ENCODE data around the gene EDEM3. TPM values are rescaled to one million over a fixed set of nuclear protein-coding genes. Genes with fewer than 3 reads are reported as not detected.

EDEM3 gene
- total RNA-seq, 3 donors from 2014 or later = 42.3 to 44.5 (median 43.2) TPM

- peak in 1 of 2 donors; percentile 80 for DNase-seq (ENCODE audit: low spot score in 2 of 2)
- intact Hi-C loops (cut with DNase I; ENCODE audit: low total_unique reads) = no loop called here
- no peaks in the 10 kb centered on the region for H3K9me3 ChIP-seq
- no peaks in the 10 kb centered on the region for H3K4me1 ChIP-seq
- no peak overlapping the region for H3K4me3 ChIP-seq
- H3K36me3 ChIP-seq = no peaks in the 10 kb centered on the region
- no peak overlapping the region for H3K27ac ChIP-seq
- no peak for TF ChIP-seq POLR2AphosphoS5 (IDR thresholded peaks at IDR 0.05)
- no peak for TF ChIP-seq POLR2A (IDR thresholded peaks at IDR 0.05)
- no peak for TF ChIP-seq CTCF (IDR thresholded peaks at IDR 0.05)
- H3K27me3 ChIP-seq = no peaks in the 10 kb centered on the region
Measured at GRCh38 chr1:184801503-184801902, 46.8 kb upstream of the EDEM3 start.

DNA sequence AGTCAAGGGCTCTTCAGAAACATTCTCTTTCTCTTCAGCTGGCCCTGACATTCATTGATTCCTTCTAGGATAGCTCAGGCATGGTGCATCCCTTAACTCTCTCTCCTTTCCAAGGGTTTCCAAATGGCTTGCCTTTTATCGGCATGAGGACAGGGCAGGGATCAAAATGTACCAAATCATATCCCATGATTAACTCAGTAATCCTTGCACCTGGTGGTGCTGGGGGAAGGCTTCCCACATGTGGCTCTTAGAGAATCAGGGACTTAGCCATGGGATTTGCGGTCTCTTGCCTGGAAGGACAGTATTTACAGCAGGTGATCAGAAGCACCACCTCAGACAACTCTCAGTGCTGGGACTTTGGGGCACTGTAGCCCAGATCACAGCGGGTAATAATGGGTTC is 46.2 kb upstream of the EDEM3 start:
- TF ChIP-seq POLR2A (IDR thresholded peaks at IDR 0.05) = no peak
- TF ChIP-seq CTCF (IDR thresholded peaks at IDR 0.05) = no peak
- no peak for TF ChIP-seq POLR2AphosphoS5 (IDR thresholded peaks at IDR 0.05)
- H3K27me3 ChIP-seq = no peaks in the 10 kb centered on the region
- no peak overlapping the region for H3K27ac ChIP-seq
- DNase-seq (ENCODE audit: low spot score in 2 of 2) = no peak
- no peaks in the 10 kb centered on the region for H3K4me1 ChIP-seq
- H3K4me3 ChIP-seq = no peak overlapping the region
- H3K36me3 ChIP-seq = no peaks in the 10 kb centered on the region
- H3K9me3 ChIP-seq = no peaks in the 10 kb centered on the region
- intact Hi-C loops (cut with DNase I; ENCODE audit: low total_unique reads) = no loop called here

DNA sequence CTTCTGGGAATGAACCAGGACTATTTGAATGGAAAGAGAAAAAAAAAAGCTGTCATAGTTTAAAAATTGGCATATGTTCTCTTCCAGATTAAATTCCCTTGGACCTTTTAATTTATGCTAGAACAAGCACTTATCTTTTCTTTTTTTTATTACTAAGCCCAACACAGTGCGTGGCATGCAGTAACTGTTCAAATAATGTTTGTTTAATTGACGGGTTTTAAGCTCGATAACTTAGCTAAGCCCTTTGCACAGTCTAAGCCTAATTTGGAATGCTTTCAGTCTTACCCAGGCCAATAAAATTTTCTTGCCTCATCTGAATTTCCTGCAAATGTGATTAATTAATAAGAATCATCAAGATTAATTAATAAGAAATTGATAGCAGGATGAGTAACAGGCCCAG is 39.3 kb upstream of the EDEM3 start:
- DNase-seq (ENCODE audit: low spot score in 2 of 2) = no peak

DNA sequence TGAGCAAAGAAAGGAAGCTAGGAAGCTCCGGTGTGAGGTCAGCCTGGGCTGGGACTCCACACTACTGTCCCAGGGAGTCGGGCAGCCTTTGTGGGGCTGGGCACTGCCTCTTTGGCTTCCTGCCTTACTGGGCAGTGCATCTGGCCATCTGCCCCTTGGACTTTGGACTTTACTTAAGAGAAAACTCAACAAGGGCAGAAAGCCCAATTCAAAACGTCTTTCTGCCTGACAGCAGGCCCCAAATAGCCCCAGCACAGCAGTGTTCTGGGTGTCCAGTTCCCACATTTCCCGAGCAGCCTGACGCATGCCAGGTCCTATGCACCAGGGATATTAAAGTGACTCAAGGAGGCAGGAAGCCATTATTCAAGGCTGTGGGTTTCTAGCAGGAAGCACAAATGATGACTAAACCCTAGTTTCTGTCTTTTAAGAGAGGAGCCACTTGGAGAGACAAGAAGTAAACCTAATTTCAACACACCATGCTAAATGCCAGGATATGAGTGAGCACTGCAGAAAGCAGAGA is 37.9 kb upstream of the EDEM3 start:
- no peak for DNase-seq (ENCODE audit: low spot score in 2 of 2)
- H3K4me3 ChIP-seq = no peak overlapping the region
- H3K9me3 ChIP-seq = no peaks in the 10 kb centered on the region
- H3K27me3 ChIP-seq = no peaks in the 10 kb centered on the region
- intact Hi-C loops (cut with DNase I; ENCODE audit: low total_unique reads) = no loop called here
- H3K27ac ChIP-seq = peak overlapping the region in 1 of 2 donors; percentile 56
- no peak for TF ChIP-seq POLR2A (IDR thresholded peaks at IDR 0.05)
- TF ChIP-seq CTCF (IDR thresholded peaks at IDR 0.05) = no peak
- no peak for TF ChIP-seq POLR2AphosphoS5 (IDR thresholded peaks at IDR 0.05)
- no peaks in the 10 kb centered on the region for H3K36me3 ChIP-seq
- no peaks in the 10 kb centered on the region for H3K4me1 ChIP-seq

More for the DNA sequence above, 39.3 kb upstream of the EDEM3 start:
- intact Hi-C loops (cut with DNase I; ENCODE audit: low total_unique reads) = no loop called here
- no peaks in the 10 kb centered on the region for H3K4me1 ChIP-seq
- H3K36me3 ChIP-seq = no peaks in the 10 kb centered on the region
- TF ChIP-seq POLR2A (IDR thresholded peaks at IDR 0.05) (no peak), CTCF (IDR thresholded peaks at IDR 0.05) (no peak), POLR2AphosphoS5 (IDR thresholded peaks at IDR 0.05) (no peak)
- no peak overlapping the region for H3K27ac ChIP-seq
- H3K9me3 ChIP-seq = no peaks in the 10 kb centered on the region
- no peaks in the 10 kb centered on the region for H3K27me3 ChIP-seq
- no peak overlapping the region for H3K4me3 ChIP-seq

DNA sequence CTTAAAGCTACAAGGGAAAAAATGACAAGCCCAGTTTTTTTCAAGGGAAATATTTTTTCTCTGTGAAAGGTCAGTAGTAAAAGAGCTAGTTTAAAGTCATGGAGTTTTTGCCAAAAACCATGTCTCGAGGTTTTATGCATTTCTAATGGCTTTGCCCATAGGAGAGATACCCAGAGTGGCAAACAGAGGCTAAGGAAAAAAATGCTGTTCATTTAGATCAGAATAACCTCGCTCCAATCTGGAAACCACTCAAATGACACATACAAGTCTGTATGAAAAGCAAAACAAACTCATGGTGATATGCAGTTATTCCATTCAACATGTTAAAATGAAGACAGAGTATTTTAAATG is 36.9 kb upstream of the EDEM3 start:
- no peaks in the 10 kb centered on the region for H3K4me1 ChIP-seq
- no peak for TF ChIP-seq CTCF (IDR thresholded peaks at IDR 0.05)
- TF ChIP-seq POLR2A (IDR thresholded peaks at IDR 0.05) = no peak
- no peak for TF ChIP-seq POLR2AphosphoS5 (IDR thresholded peaks at IDR 0.05)
- intact Hi-C loops (cut with DNase I; ENCODE audit: low total_unique reads) = no loop called here

More for the DNA sequence above, 36.9 kb upstream of the EDEM3 start:
- Histone ChIP-seq H3K9me3 (no peaks in the 10 kb centered on the region), H3K27me3 (no peaks in the 10 kb centered on the region), H3K27ac (no peak overlapping the region), H3K4me3 (no peak overlapping the region), H3K36me3 (no peaks in the 10 kb centered on the region)
- no peak for DNase-seq (ENCODE audit: low spot score in 2 of 2)

Measured in breast epithelium (tissue), 4 donors.